Hematopoietic multipotent progenitor cell treated with erythropoietin and hydrocortisone succinate and interleukin-3 and kit ligand, for 17 days (in vitro differentiated cells): Measurements from ENCODE around the gene FREM1.

Source experiments
- DNase-seq: peaks from one replicate; pipeline ENCODE4 v3.0.0-alpha.2; 2015; ENCODE audit warnings: low spot score

The FREM1 gene

DNA sequence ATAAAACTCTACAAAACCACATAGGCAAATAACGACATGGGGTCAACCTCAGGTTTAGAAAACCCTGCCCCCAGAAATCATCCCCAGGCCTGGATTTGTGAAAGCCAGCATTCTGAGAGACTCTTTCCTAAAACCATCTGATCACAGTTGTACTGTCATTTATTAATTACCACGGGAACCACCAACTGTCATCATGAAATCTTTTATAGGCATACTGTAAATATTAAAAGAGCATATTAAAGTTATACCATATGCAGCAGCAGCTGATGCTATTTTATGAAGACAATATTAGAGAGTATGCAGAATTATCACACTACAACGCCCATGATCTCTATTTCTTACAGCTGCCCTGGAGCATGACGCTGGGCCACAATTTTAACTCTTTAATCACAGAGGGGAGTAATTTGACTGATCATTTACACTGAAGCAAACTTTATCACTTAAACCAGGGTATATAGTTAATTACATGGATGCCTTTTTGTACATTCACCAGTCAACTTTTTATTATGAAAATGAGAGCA lies 208.0 kb downstream of the FREM1 start:
- no peak for DNase-seq

DNA sequence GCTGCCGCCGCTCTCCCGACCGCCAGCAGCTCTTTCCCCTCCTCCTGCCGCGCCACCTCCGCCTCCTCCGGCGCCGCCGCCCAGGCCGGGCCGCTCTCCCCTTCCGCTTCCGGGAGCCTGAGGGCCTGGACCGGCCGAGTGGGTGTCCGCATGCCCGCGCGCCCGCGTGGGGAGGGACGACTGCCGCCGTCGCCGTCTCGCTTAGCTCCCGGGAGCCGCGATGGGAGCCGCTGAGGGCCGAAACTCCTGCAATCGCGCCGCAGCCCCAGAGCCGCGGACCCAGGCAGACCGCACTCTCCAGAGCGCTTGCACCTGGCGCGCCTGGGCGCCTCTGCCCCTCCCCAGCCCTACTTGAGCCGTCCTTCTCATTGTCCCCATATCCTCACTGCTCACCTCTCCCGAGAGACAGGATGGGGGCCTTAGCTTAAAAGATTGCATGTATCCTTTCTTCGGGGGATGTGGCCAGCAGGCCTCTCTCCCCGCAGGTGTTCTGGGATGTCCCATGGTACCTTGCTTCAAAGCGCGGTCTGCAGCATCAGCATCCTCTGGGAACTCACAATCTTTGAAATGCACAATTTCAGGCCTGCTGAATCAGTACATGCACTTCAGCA lies 216.9 kb downstream of the FREM1 start, which contains the start of gene ZDHHC21:
Gene ZDHHC21 (minus strand): TSS at position 182 of the 611 bp plus-strand sequence. CDS start 19,092 bp downstream, outside the sequence.
- DNase-seq = no peak

DNA sequence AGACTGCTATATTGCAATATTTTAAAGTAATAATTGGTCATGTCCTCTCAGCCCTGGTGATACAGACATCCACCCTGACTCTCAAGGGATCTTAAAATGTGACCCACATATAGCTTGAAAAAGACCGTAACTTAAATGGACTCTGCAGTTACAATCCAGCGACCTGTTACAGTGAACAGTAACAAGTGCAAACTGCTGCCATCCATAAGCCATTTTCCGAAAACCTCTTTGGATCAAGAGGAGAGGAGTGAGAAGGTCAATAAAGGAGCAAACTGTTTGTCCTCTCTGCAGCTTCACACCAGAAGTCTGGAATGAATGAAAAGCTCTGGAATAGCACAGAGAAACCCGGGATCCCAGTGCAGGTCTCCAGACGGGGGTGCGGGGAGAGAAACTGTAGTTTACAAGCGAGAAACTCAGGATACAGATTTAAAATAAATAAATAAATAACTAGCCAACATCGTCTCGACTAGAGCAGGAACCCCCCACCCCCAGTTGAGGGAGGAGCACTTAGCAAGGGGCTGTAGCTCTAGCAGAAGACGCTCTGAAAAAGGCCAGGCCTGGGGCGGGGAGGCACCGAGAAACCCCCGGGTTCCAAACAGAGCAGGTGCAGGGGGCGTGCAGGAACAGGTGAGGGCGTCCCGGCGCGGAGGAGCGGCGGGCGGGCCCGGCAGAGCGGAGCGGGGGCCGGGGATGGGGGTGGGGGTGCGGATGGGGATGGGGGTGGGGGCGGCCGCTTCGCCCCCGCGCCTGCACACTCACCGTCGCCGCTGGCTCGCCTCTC lies 217.6 kb downstream of the FREM1 start:
- no peak for DNase-seq

DNA sequence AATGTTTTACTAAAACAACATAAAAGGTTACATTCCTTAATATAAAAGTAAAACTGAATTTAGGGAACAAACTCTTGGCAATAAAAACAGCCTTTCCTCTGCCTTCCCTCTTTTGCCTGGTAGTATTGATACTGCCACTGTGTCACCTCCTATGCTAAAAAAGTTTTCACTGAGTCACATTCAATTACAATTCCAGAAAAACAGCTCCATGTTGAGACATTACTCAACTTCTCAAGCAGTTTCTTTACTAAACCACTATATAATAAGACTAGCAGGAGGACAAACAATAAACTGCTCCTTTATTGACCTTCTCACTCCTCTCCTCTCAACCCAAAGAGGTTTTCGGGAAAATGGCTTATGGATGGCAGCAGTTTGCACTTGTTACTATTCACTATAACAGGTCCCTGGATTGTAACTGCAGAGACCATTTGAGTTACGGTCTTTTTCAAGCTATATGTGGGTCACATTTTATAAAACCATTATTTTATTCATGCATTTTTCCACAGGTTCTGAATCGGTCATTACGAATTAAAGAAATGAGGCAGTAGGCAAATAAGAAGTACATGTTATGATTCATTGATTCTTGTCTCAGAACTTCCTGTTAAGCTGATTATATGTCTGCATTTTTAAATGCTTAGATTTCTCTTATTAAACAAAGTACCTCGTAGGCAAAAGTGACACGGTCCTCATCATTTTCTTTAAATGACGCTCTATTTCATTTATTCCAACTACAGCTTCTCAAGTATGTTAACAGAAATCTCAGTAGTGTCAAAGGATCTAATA lies 219.1 kb downstream of the FREM1 start:
- no peak for DNase-seq

DNA sequence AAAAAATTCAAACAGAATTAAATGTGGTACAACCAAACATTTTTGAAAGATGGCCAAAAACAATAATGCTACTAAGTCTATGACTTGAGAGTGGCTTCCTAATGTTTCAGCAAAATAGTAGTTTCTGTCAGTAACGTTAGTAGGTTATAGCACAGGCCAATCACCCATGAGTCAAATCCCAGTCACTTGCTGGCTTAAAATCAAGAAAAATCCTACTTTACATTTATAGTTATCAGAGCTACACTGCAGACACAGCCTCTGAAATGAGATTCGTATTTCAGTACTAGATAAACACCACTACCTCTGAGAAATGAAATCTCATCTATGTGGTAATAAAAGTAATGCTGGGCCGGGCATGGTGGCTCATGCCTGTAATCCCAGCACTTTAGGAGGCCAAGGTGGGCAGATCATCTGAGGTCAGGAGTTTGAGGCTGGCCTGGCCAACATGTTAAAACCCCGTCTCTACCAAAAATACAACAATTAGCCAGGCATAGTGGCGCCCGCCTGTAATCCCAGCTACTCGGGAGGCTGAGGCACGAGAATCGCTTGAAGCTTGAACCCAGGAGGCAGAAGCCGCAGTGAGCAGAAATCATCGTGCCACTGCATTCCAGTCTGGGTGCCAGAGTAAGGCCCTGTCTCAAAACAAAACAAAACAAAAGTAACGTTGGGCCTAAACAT lies 223.0 kb downstream of the FREM1 start:
- no peak for DNase-seq

DNA sequence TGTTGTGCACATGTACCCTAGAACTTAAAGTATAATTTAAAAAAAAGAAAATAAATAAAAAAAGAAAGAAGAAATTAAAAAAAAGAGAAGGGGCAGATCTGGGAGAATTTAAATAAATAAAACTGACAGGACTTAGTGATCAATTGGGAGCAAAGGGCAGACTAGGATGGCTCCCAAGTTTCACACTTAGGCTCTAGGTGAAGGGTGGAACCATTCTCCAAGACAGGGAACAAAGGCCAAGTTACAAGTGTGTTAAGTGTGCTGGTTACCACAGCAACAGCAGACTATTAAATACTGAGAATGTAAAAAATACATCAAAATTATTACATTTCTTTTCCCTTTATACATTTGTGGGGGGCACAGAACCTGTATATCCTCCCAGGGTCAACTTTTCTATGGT lies 224.1 kb downstream of the FREM1 start:
- DNase-seq = no peak
